ENCODE results near the gene GAST. TPM values are rescaled to one million over a fixed set of nuclear protein-coding genes. Genes with fewer than 3 reads are reported as not detected.

GAST gene
- polyA plus RNA-seq, 1 experiment: not detected

DNA sequence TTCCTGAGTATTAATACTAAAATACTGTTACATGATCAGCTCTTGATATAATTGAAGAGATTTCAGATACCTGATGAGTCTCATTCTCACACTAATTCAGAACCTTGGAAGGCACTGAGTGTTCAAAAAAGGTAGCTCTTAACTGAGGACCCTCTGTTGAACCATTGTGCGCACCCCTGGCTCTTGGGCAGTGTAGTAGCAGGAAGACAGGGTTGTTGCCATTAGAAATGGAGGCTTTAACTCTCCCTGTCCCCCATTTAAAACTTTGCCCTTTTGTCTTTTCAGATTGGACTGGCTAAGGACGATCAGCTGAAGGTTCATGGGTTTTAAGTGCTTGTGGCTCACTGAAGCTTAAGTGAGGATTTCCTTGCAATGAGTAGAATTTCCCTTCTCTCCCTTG is 21.6 kb upstream of the GAST start:
- no peak for DNase-seq (ENCODE audit: low read depth)
- ChIA-PET POLR2A (interaction anchor here (0.5 to 0.8 kb wide), 2 partner anchors 233 to 1248 kb away, joined by 3 to 4 read pairs; no protein-coding TSS in a partner anchor), CTCF (interaction anchor here (0.8 to 4.5 kb wide), 7 partner anchors 12 to 204 kb away, joined by 3 to 30 read pairs (median 8); no protein-coding TSS in a partner anchor)
- TF ChIP-seq, protein P1, sequence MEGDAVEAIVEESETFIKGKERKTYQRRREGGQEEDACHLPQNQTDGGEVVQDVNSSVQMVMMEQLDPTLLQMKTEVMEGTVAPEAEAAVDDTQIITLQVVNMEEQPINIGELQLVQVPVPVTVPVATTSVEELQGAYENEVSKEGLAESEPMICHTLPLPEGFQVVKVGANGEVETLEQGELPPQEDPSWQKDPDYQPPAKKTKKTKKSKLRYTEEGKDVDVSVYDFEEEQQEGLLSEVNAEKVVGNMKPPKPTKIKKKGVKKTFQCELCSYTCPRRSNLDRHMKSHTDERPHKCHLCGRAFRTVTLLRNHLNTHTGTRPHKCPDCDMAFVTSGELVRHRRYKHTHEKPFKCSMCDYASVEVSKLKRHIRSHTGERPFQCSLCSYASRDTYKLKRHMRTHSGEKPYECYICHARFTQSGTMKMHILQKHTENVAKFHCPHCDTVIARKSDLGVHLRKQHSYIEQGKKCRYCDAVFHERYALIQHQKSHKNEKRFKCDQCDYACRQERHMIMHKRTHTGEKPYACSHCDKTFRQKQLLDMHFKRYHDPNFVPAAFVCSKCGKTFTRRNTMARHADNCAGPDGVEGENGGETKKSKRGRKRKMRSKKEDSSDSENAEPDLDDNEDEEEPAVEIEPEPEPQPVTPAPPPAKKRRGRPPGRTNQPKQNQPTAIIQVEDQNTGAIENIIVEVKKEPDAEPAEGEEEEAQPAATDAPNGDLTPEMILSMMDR (IDR thresholded peaks at IDR 0.05; ENCODE audit: insufficient read depth, low read depth, low read length): no peak
- Histone ChIP-seq H3K36me3 (ENCODE audit: control insufficient read depth, insufficient read depth, low read length) (peaks cover 24% of the 10 kb centered on the region), H3K4me3 (ENCODE audit: low read depth, low read length) (peak overlapping the region; percentile 96), H3K27me3 (ENCODE audit: control insufficient read depth, insufficient read depth, low read length) (no peaks in the 10 kb centered on the region)

DNA sequence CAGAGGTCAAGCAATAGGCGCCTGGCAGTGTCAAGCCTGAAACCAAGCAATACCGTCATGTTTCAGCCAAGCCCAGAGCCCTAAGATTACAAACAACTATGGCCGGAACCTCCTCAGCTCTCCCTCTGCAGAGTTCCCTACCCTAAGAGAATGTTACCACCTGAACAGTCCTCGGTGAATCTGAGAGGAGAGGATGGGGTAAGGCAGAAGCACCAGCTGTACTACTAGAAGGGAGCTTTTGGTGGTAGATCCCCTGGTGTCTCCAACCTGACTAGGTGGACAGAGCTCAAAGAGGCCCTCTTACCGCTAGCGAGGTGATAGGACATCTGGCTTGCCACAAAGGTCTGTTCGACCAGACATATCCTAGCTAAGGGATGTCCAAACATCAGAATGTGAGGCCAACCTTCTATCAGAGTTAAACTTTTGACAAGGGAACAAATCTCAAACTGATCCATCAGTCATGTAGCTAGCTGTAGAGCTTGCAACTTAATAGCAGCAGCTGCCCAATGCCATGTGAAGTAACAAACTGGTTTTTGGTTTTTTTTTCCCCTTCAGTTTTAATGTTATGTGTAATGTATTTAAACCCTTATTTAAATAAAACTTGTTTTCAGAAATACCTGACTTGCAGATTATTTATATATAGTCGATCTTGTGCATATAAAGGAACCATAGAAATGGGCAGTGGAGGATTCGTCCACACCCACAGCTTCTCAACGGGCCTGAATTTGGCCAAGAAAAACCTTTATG is 20.9 kb upstream of the GAST start:
- CTCF ChIA-PET: interaction anchor here (2.0 to 4.5 kb wide), 3 partner anchors 13 to 111 kb away, joined by 6 to 30 read pairs (median 27); no protein-coding TSS in a partner anchor
- H3K27me3 ChIP-seq (ENCODE audit: control insufficient read depth, insufficient read depth, low read length): no peaks in the 10 kb centered on the region
- POLR2A ChIA-PET: interaction anchor here (0.5 to 0.9 kb wide), 3 partner anchors 10 to 1248 kb away, joined by 3 to 4 read pairs (median 4); no protein-coding TSS in a partner anchor
- DNase-seq (ENCODE audit: low read depth): no peak
- H3K36me3 ChIP-seq (ENCODE audit: control insufficient read depth, insufficient read depth, low read length): peaks cover 24% of the 10 kb centered on the region
- H3K4me3 ChIP-seq (ENCODE audit: low read depth, low read length): no peak overlapping the region
- TF ChIP-seq, protein P1 (IDR thresholded peaks at IDR 0.05; ENCODE audit: insufficient read depth, low read depth, low read length): no peak

DNA sequence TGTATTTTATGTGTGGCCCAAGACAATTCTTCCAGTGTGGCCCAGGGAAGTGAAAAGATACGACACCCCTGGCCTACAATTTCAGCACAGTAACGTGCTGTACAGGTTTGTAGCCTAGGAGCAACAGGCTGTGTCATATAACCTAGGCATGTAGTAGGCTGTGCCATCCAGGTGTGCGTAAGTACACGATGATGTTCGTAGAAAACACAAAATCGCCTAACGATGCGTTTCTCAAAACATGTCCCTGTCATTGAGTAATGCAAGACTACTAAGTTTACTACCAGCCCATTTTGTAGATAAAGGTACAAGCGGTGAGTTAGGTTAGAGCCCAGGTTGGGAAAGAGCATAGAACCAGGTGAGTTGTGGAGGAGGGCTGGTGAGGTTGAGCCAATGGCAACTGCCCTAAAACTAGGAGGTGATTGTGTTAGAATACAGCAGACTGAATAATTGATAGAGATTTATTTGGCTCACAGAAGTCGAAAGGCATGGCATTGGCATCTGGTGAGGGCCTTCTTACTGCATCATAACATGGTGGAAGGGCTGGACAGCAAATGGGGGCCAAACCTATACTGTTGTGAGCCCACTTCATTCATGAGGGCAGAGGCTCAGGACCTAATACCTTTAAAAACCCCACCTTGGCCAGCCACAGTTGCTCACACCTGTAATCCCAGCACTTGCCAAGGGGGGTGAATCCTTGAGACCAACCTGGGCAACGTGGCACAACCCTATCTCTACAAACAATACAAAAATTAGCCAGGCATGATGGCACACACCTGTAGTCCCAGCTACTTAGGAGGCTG is 19.2 kb upstream of the GAST start:
- CTCF ChIA-PET: interaction anchor here (1.0 to 3.6 kb wide), 2 partner anchors 16 to 31 kb away, joined by 3 to 18 read pairs; no protein-coding TSS in a partner anchor
- POLR2A ChIA-PET: interaction anchor here (0.5 to 0.6 kb wide), 3 partner anchors 39 to 1380 kb away, joined by 3 read pairs; no protein-coding TSS in a partner anchor
- no peak for DNase-seq (ENCODE audit: low read depth)
- no peaks in the 10 kb centered on the region for H3K27me3 ChIP-seq (ENCODE audit: control insufficient read depth, insufficient read depth, low read length)
- TF ChIP-seq, protein P1 (IDR thresholded peaks at IDR 0.05; ENCODE audit: insufficient read depth, low read depth, low read length): no peak
- H3K4me3 ChIP-seq (ENCODE audit: low read depth, low read length): no peak overlapping the region
- H3K36me3 ChIP-seq (ENCODE audit: control insufficient read depth, insufficient read depth, low read length): peaks cover 24% of the 10 kb centered on the region

DNA sequence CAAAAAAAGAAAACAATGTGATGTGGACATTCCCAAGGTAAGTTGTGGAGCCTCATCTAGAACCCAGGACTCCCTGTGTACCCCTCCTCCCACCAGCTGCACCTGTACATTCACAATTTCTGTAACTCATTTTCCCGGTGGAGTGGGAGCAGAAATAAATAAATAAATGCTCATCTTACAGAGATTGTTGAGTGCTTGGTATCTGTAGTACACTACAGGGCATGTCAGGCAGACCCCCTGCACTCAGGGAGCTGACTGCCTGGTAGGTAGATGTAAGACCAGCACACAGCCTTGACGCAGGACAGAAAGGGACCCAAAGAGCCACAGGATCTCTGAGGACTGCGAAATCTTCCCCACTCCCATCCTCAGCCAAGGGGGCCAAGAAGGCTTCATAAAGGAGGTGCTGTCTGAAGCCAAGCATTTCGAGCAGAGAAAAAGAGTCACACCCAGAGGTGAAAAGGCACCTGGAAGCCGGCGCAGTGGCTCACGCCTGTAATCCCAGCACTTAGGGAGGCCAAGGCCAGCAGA is 16.9 kb upstream of the GAST start:
- ChIA-PET CTCF (interaction anchor here (0.7 to 3.6 kb wide), 14 partner anchors 10 to 715 kb away, joined by 3 to 23 read pairs (median 4); partner anchors contain the start of gene P3H4), POLR2A (no interaction called here)
- TF ChIP-seq, protein P1 (IDR thresholded peaks at IDR 0.05; ENCODE audit: insufficient read depth, low read depth, low read length): no peak
- Histone ChIP-seq H3K4me3 (ENCODE audit: low read depth, low read length) (no peak overlapping the region), H3K27me3 (ENCODE audit: control insufficient read depth, insufficient read depth, low read length) (no peaks in the 10 kb centered on the region), H3K36me3 (ENCODE audit: control insufficient read depth, insufficient read depth, low read length) (peaks cover 18% of the 10 kb centered on the region)
- DNase-seq (ENCODE audit: low read depth): no peak
